Stimulated activated CD4-positive, alpha-beta T cell treated with anti-CD3 and anti-CD28 coated beads, Interleukin-15, amount 100 ng/mL, for 1 hour (primary cell): ENCODE measurements around the gene CNEP1R1.
A peak's percentile ranks its signal among the peaks of the same experiment; 100 is the strongest.

Experiments used
- DNase-seq, 2 donors: peaks; one replicate each; pipeline ENCODE4 v3.0.0-alpha.2; 2020; ENCODE audit warnings: low read depth in 1 of 2, low spot score in 1 of 2

CNEP1R1 gene

GRCh38 chr16:50059669-50060068 is 34.6 kb downstream of the CNEP1R1 start:
- DNase-seq, result no peak

GRCh38 chr16:50061326-50061725 is 36.3 kb downstream of the CNEP1R1 start:
- no peak for DNase-seq

GRCh38 chr16:50065241-50065623 is 40.2 kb downstream of the CNEP1R1 start:
- no peak for DNase-seq

GRCh38 chr16:50065624-50066481 is 40.8 kb downstream of the CNEP1R1 start, which contains the start of gene HEATR3:
Gene HEATR3 (plus strand): TSS chr16:50065970. CDS start chr16:50066132, 162 bp downstream.
- peak; percentile 91 to 96 for DNase-seq

- no peak for DNase-seq
Measured at GRCh38 chr16:50066482-50067289, 41.7 kb downstream of the CNEP1R1 start.

GRCh38 chr16:50067290-50067853 is 42.3 kb downstream of the CNEP1R1 start:
- no peak for DNase-seq

- DNase-seq, result no peak
Measured at GRCh38 chr16:50068550-50068949, 43.5 kb downstream of the CNEP1R1 start.

GRCh38 chr16:50069060-50069459 is 44.0 kb downstream of the CNEP1R1 start:
- DNase-seq, result no peak

GRCh38 chr16:50071075-50071671 is 46.1 kb downstream of the CNEP1R1 start:
- no peak for DNase-seq

GRCh38 chr16:50072730-50073129 is 47.7 kb downstream of the CNEP1R1 start:
- no peak for DNase-seq

GRCh38 chr16:50079397-50080140 is 54.5 kb downstream of the CNEP1R1 start:
- DNase-seq, result no peak

- no peak for DNase-seq
Measured at GRCh38 chr16:50081428-50082018, 56.5 kb downstream of the CNEP1R1 start.

- no peak for DNase-seq
Measured at GRCh38 chr16:50083996-50084395, 59.0 kb downstream of the CNEP1R1 start.

- DNase-seq, result no peak
Measured at GRCh38 chr16:50086176-50086575, 61.2 kb downstream of the CNEP1R1 start.
